ENCODE data around the gene LGALS3BP. TPM values are rescaled to one million over a fixed set of nuclear protein-coding genes. Genes with fewer than 3 reads are reported as not detected.

The LGALS3BP gene
- polyA plus RNA-seq, 1 donor (not counting 4 experiments of a cell fraction or from before 2014, with no cell fraction given): 53.0 TPM

DNA sequence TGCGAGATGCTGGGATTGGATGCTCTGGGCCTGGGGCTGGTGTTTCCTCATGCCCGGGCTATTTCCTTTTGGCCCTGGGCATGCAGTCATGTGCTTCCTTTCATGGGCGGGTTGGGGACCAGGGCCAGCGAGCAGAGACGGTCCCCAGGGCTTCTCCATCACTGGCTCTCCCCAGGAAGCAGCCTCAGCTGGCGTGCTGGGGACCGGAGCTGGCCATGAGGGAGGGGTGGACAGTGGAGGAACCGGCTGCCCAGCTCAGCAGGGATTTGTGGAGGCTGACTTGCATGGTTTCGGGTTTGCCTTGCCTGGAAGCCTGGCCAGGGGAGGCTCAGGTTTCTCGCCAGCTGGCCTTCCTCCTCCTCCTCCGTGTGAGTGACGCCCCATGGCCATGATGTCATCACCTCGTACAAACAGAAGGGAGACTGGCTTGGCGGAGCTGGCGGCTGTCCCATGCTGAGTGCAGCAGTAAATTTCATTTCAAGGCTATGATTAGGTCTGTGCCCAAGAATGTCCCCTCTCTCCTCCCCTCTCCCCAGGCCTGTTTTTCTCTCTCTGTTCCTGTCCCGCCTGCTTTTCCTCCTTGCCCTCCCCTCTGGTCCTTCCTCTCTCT lies 45.7 kb downstream of the LGALS3BP start:
- Histone ChIP-seq H3K36me3 (ENCODE audit: control insufficient read depth in 2 of 2, extremely low read depth in 1 of 2, insufficient read depth in 2 of 2, low read length in 2 of 2) (no peaks in the 10 kb centered on the region), H4K20me1 (ENCODE audit: control insufficient read depth, extremely low read depth, insufficient read depth, low read length) (no peaks in the 10 kb centered on the region), H3K9me1 (ENCODE audit: control insufficient read depth, extremely low read depth, insufficient read depth, low read length) (peaks cover 3% of the 10 kb centered on the region), H2AFZ (ENCODE audit: control insufficient read depth, low read length) (peak overlapping the region; percentile 82), H3K9ac (ENCODE audit: control insufficient read depth, extremely low read depth, insufficient read depth, low read length) (peak overlapping the region; percentile 33), H3K27me3 (ENCODE audit: control insufficient read depth, extremely low read depth, insufficient read depth, low read length) (peaks cover 13% of the 10 kb centered on the region), H3K79me2 (ENCODE audit: control insufficient read depth, insufficient read depth, low read length) (no peaks in the 10 kb centered on the region), H3K27ac (ENCODE audit: control insufficient read depth, insufficient read depth, low read length) (no peak overlapping the region), H3K4me1 (ENCODE audit: control insufficient read depth, extremely low read depth, insufficient read depth, low read length) (peaks cover 15% of the 10 kb centered on the region), H3K4me2 (ENCODE audit: control insufficient read depth, extremely low read depth, insufficient read depth, low read depth, low read length) (peak overlapping the region; percentile 49), H3K4me3 (ENCODE audit: control insufficient read depth in 2 of 3, extremely low read depth in 1 of 3, insufficient read depth in 2 of 3, low read depth in 1 of 3, low read length in 3 of 3) (no peak overlapping the region), H3K9me3 (ENCODE audit: control insufficient read depth, low read depth, low read length) (no peaks in the 10 kb centered on the region)
- TF ChIP-seq, protein P1, sequence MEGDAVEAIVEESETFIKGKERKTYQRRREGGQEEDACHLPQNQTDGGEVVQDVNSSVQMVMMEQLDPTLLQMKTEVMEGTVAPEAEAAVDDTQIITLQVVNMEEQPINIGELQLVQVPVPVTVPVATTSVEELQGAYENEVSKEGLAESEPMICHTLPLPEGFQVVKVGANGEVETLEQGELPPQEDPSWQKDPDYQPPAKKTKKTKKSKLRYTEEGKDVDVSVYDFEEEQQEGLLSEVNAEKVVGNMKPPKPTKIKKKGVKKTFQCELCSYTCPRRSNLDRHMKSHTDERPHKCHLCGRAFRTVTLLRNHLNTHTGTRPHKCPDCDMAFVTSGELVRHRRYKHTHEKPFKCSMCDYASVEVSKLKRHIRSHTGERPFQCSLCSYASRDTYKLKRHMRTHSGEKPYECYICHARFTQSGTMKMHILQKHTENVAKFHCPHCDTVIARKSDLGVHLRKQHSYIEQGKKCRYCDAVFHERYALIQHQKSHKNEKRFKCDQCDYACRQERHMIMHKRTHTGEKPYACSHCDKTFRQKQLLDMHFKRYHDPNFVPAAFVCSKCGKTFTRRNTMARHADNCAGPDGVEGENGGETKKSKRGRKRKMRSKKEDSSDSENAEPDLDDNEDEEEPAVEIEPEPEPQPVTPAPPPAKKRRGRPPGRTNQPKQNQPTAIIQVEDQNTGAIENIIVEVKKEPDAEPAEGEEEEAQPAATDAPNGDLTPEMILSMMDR (optimal IDR thresholded peaks at IDR 0.05 in 1 of 3, IDR thresholded peaks at IDR 0.05 in 1 of 3, conservative IDR thresholded peaks at IDR 0.05 in 1 of 3; ENCODE audit: extremely low read depth in 1 of 3, insufficient read depth in 2 of 3, low read length in 3 of 3): no peak
- no peak for TF ChIP-seq EZH2 (IDR thresholded peaks at IDR 0.05; ENCODE audit: low read length)
- FAIRE-seq (peak; percentile 80), DNase-seq (ENCODE audit: low read depth, low spot score) (no peak)
- dilution Hi-C loops (cut with MboI; ENCODE audit: extremely low pct_ligation_motif_present, low sequenced_read_pairs): no loop called here

DNA sequence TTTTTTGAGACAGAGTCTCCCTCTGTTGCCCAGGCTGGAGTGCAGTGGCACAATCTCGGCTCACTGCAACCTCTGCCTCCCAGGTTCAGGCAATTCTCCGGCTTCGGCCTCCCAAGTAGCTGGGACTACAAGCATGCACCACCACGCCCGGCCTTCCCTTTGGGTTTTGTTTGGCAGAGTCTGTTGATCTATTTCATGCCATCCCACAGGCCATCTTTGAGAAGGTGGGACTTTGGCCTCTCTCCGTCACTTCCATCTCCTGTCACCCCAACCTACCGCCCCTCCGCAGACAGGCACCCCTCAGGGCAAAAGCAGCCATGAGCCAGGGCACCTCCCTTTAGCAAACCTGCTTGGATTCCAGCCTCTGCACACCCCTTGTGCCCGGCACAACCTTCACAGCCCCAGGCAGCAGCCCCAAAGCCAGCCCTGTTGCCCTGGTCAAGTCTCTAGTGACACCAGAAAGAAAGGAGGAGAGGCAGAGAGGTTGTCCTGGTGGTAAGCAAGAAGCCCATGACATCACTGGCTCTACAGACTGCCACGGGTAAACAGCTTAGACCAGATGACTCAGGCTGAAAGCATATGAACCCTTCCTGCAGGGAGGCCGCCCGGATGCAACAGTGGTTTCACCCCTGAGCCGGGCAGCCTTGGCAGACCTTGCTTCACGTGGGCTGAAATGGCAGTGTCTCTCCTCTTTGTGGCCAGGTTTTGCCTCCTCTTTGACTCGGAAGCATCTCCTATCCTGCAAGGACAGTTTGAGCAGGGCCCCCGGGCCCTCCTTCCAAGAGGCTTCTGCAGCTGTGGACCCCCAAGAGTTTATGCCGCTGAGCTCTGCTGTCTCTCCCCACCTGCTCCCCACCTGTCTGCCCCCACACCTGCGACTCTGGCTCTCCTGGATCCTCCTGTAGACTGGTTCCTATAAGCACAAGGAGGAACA lies 46.4 kb downstream of the LGALS3BP start:
- Histone ChIP-seq H3K79me2 (ENCODE audit: control insufficient read depth, insufficient read depth, low read length) (no peaks in the 10 kb centered on the region), H3K4me3 (ENCODE audit: control insufficient read depth in 2 of 3, extremely low read depth in 1 of 3, insufficient read depth in 2 of 3, low read depth in 1 of 3, low read length in 3 of 3) (no peak overlapping the region), H3K9me1 (ENCODE audit: control insufficient read depth, extremely low read depth, insufficient read depth, low read length) (peaks cover 3% of the 10 kb centered on the region), H3K9me3 (ENCODE audit: control insufficient read depth, low read depth, low read length) (no peaks in the 10 kb centered on the region), H3K4me1 (ENCODE audit: control insufficient read depth, extremely low read depth, insufficient read depth, low read length) (peaks cover 15% of the 10 kb centered on the region), H3K36me3 (ENCODE audit: control insufficient read depth in 2 of 2, extremely low read depth in 1 of 2, insufficient read depth in 2 of 2, low read length in 2 of 2) (no peaks in the 10 kb centered on the region), H2AFZ (ENCODE audit: control insufficient read depth, low read length) (peak overlapping the region; percentile 82), H3K27me3 (ENCODE audit: control insufficient read depth, extremely low read depth, insufficient read depth, low read length) (peaks cover 17% of the 10 kb centered on the region), H3K27ac (ENCODE audit: control insufficient read depth, insufficient read depth, low read length) (peak overlapping the region; percentile 33), H3K9ac (ENCODE audit: control insufficient read depth, extremely low read depth, insufficient read depth, low read length) (no peak overlapping the region), H4K20me1 (ENCODE audit: control insufficient read depth, extremely low read depth, insufficient read depth, low read length) (no peaks in the 10 kb centered on the region), H3K4me2 (ENCODE audit: control insufficient read depth, extremely low read depth, insufficient read depth, low read depth, low read length) (peak overlapping the region; percentile 49)
- dilution Hi-C loops (cut with MboI; ENCODE audit: extremely low pct_ligation_motif_present, low sequenced_read_pairs): no loop called here
- FAIRE-seq (peak; percentile 95), DNase-seq (ENCODE audit: low read depth, low spot score) (peak; percentile 48)
- no peak for TF ChIP-seq EZH2 (IDR thresholded peaks at IDR 0.05; ENCODE audit: low read length)
- TF ChIP-seq, protein P1 (optimal IDR thresholded peaks at IDR 0.05 in 1 of 3, IDR thresholded peaks at IDR 0.05 in 1 of 3, conservative IDR thresholded peaks at IDR 0.05 in 1 of 3; ENCODE audit: extremely low read depth in 1 of 3, insufficient read depth in 2 of 3, low read length in 3 of 3): no peak
